Measurements from ENCODE around the gene SUPT7L. TPM values are rescaled to one million over a fixed set of nuclear protein-coding genes. Genes with fewer than 3 reads are reported as not detected.
A peak's percentile ranks its signal among the peaks of the same experiment; 100 is the strongest.
"Not testable (repeated sequence)": the region's sequence is repeated elsewhere in the genome, so short reads cannot be mapped to it uniquely, and the experiment has no call there.

SUPT7L gene
- total and polyA plus RNA-seq, 4 donors: 22.0 to 40.0 (median 26.7) TPM

- DNase-seq (peak in 1 of 3 donors; percentile 23), ATAC-seq (ENCODE audit: insufficient read depth, low FRiP score) (peak; percentile 42)
- Histone ChIP-seq H3K36me3 (ENCODE audit: control insufficient read depth in 4 of 4, insufficient read depth in 4 of 4, low read length in 4 of 4) (peaks cover 2 to 20% (median 14%) of the 10 kb centered on the region in 4 donors), H3K27ac (ENCODE audit: low read depth in 1 of 2, low read length in 1 of 2) (peak overlapping the region; percentile 65 to 76), H3K4me3 (peak overlapping the region; percentile 77), H3K9ac (ENCODE audit: insufficient read depth in 1 of 2, low read length in 2 of 2) (peak overlapping the region; percentile 65 to 88), H3K4me1 (ENCODE audit: control insufficient read depth in 5 of 5, insufficient read depth in 5 of 5, low read length in 5 of 5) (peaks cover 0 to 11% (median 7%) of the 10 kb centered on the region in 5 donors), H3K9me3 (ENCODE audit: control insufficient read depth in 4 of 4, insufficient read depth in 3 of 4, low read length in 3 of 4) (no peaks in the 10 kb centered on the region), H3K27me3 (ENCODE audit: control insufficient read depth in 3 of 3, insufficient read depth in 3 of 3, low read length in 2 of 3) (no peaks in the 10 kb centered on the region)
- TF ChIP-seq CTCF (IDR thresholded peaks at IDR 0.05; ENCODE audit: control extremely low read depth, extremely low read depth): no peak
- 3 to 4% methylated on average over 20 to 21 of the region's 21 CpGs for WGBS, 2 donors
Observed at GRCh38 chr2:27627963-27628766, 35.2 kb downstream of the SUPT7L start.

GRCh38 chr2:27626921-27627320 is 36.5 kb downstream of the SUPT7L start:
- not testable (repeated sequence) for H3K9me3 ChIP-seq (ENCODE audit: control insufficient read depth in 4 of 4, insufficient read depth in 3 of 4, low read length in 3 of 4); H3K27me3 ChIP-seq (ENCODE audit: control insufficient read depth in 3 of 3, insufficient read depth in 3 of 3, low read length in 2 of 3); H3K9ac ChIP-seq (ENCODE audit: insufficient read depth in 1 of 2, low read length in 2 of 2); ATAC-seq (ENCODE audit: insufficient read depth, low FRiP score); H3K4me3 ChIP-seq
- Histone ChIP-seq H3K27ac (ENCODE audit: low read depth in 1 of 2, low read length in 1 of 2) (peak overlapping the region in 1 of 2 donors; percentile 17), H3K36me3 (ENCODE audit: control insufficient read depth in 4 of 4, insufficient read depth in 4 of 4, low read length in 4 of 4) (peaks cover 4 to 24% (median 16%) of the 10 kb centered on the region in 4 donors), H3K4me1 (ENCODE audit: control insufficient read depth in 5 of 5, insufficient read depth in 5 of 5, low read length in 5 of 5) (peaks cover 0 to 11% (median 7%) of the 10 kb centered on the region in 5 donors)
- peak in 1 of 3 donors; percentile 3 for DNase-seq
- WGBS, 2 donors: 14 to 45% methylated on average over 3 of the region's 3 CpGs

- not testable (repeated sequence) for ATAC-seq (ENCODE audit: insufficient read depth, low FRiP score)
- 67 to 72% methylated on average over 1 of the region's 1 CpG for WGBS, 2 donors
- peaks cover 6 to 27% (median 15%) of the 10 kb centered on the region in 4 donors for H3K36me3 ChIP-seq (ENCODE audit: control insufficient read depth in 4 of 4, insufficient read depth in 4 of 4, low read length in 4 of 4)
Observed at GRCh38 chr2:27626323-27626722, 37.1 kb downstream of the SUPT7L start.

DNA sequence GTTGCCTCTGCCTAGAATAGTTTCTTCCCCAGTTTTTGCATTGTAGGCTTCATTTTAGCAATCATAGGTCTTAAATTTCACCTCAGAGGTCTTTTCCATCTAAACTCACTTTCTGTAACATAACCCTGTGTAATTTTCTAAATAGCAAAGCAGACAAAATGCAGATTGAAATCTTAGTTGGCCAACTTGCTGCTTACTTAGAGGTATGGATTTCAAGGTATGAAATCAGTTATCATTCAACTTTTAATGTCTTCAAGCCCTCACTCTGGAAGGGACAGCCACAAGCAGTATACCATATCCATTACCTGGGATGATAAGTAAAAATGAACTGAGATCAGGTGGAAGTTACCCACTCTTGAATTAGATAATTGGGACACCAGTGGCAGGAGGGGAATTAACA is 38.5 kb downstream of the SUPT7L start:
- Histone ChIP-seq H3K36me3 (ENCODE audit: control insufficient read depth in 4 of 4, insufficient read depth in 4 of 4, low read length in 4 of 4) (peaks cover 10 to 26% (median 16%) of the 10 kb centered on the region in 4 donors), H3K9me3 (ENCODE audit: control insufficient read depth in 4 of 4, insufficient read depth in 3 of 4, low read length in 3 of 4) (no peaks in the 10 kb centered on the region), H3K9ac (ENCODE audit: insufficient read depth in 1 of 2, low read length in 2 of 2) (no peak overlapping the region), H3K27ac (ENCODE audit: low read depth in 1 of 2, low read length in 1 of 2) (no peak overlapping the region), H3K4me1 (ENCODE audit: control insufficient read depth in 5 of 5, insufficient read depth in 5 of 5, low read length in 5 of 5) (peaks cover 0 to 11% (median 7%) of the 10 kb centered on the region in 5 donors), H3K27me3 (ENCODE audit: control insufficient read depth in 3 of 3, insufficient read depth in 3 of 3, low read length in 2 of 3) (no peaks in the 10 kb centered on the region), H3K4me3 (no peak overlapping the region)
- TF ChIP-seq CTCF (IDR thresholded peaks at IDR 0.05; ENCODE audit: control extremely low read depth, extremely low read depth): no peak
- no peak for ATAC-seq (ENCODE audit: insufficient read depth, low FRiP score)
- DNase-seq: no peak

More at GRCh38 chr2:27626323-27626722, 37.1 kb downstream of the SUPT7L start:
- not testable (repeated sequence) for H3K27ac ChIP-seq (ENCODE audit: low read depth in 1 of 2, low read length in 1 of 2); H3K9ac ChIP-seq (ENCODE audit: insufficient read depth in 1 of 2, low read length in 2 of 2); H3K27me3 ChIP-seq (ENCODE audit: control insufficient read depth in 3 of 3, insufficient read depth in 3 of 3, low read length in 2 of 3); H3K4me3 ChIP-seq; H3K9me3 ChIP-seq (ENCODE audit: control insufficient read depth in 4 of 4, insufficient read depth in 3 of 4, low read length in 3 of 4)
- peaks cover 0 to 11% (median 7%) of the 10 kb centered on the region in 5 donors for H3K4me1 ChIP-seq (ENCODE audit: control insufficient read depth in 5 of 5, insufficient read depth in 5 of 5, low read length in 5 of 5)
- DNase-seq: peak in 1 of 3 donors; percentile 3

All from lung (tissue), 12 donors.